Choroid plexus epithelial cell (primary cell): ENCODE data around the gene OAT.

Source experiments
- DNase-seq: peaks from one replicate; pipeline ENCODE4 v3.0.0-alpha.2; 2010; ENCODE audit warnings: low read depth
- H3K4me3 ChIP-seq: 2 replicates; pipeline ENCODE4 v1.5.1; 2011; ENCODE audit warnings: low read depth, mild to moderate bottlenecking, control low read depth, low read length, moderate library complexity
- CTCF ChIP-seq: conservative IDR thresholded peaks from 2 replicates; pipeline ENCODE4 v1.5.1; 2011; ENCODE audit warnings: low read depth, mild to moderate bottlenecking, control low read depth, inconsistent platforms, low read length, moderate library complexity

Gene OAT

GRCh38 chr10:124461642-124462347, 43.1 kb upstream of the OAT start, which contains the start of gene LHPP:
TSS of gene LHPP (plus strand) at chr10:124461823. CDS start at chr10:124461863, 40 bp downstream.
- H3K4me3 ChIP-seq: peak within 1 kb of the TSS; percentile 83
- no peak for TF ChIP-seq CTCF
- DNase-seq: peak; percentile 79

- H3K4me3 ChIP-seq: no peak overlapping the region
- DNase-seq: no peak
- no peak for TF ChIP-seq CTCF
These were observed 41.4 kb upstream of the OAT start for GRCh38 chr10:124460144-124460543.

GRCh38 chr10:124459395-124459794, 40.7 kb upstream of the OAT start:
- no peak for TF ChIP-seq CTCF
- no peak overlapping the region for H3K4me3 ChIP-seq
- no peak for DNase-seq

GRCh38 chr10:124458889-124459288, 40.2 kb upstream of the OAT start:
- TF ChIP-seq CTCF: no peak
- no peak for DNase-seq
- no peak overlapping the region for H3K4me3 ChIP-seq

- no peak overlapping the region for H3K4me3 ChIP-seq
- TF ChIP-seq CTCF: no peak
- no peak for DNase-seq
These were observed 39.8 kb upstream of the OAT start for GRCh38 chr10:124458473-124458872.

- H3K4me3 ChIP-seq: no peak overlapping the region
- DNase-seq: no peak
- no peak for TF ChIP-seq CTCF
These were observed 36.7 kb upstream of the OAT start for GRCh38 chr10:124455441-124455840.

GRCh38 chr10:124453960-124454610, 35.4 kb upstream of the OAT start:
- no peak overlapping the region for H3K4me3 ChIP-seq
- no peak for TF ChIP-seq CTCF
- no peak for DNase-seq
